ENCODE data around the gene PNLIPRP3.

Gene PNLIPRP3

GRCh38 chr10:116451711-116452337, 24.2 kb downstream of the PNLIPRP3 start:
- no peak for DNase-seq

- DNase-seq: no peak
Observed at GRCh38 chr10:116452338-116452720, 24.7 kb downstream of the PNLIPRP3 start.

GRCh38 chr10:116457488-116457887, 29.8 kb downstream of the PNLIPRP3 start:
- DNase-seq: no peak

DNA sequence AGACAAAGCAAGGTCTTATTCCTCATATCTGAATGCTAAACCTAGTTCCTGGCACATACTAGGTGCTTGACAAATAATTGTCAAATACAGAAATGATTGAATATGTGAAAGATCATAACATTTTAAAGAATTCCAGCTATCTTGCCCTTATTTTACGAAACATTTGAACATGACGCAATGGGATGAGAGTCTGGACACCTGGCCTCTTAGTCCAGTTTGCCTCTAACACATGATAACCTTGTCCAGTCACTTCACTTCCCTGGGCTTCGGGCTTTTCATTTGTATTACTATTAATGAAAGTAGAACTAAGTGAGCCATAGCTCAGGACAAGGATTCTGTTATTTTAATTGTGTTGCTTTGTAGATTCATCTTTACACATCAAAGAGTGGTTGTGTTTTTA, 32.6 kb downstream of the PNLIPRP3 start:
- DNase-seq: no peak

DNA sequence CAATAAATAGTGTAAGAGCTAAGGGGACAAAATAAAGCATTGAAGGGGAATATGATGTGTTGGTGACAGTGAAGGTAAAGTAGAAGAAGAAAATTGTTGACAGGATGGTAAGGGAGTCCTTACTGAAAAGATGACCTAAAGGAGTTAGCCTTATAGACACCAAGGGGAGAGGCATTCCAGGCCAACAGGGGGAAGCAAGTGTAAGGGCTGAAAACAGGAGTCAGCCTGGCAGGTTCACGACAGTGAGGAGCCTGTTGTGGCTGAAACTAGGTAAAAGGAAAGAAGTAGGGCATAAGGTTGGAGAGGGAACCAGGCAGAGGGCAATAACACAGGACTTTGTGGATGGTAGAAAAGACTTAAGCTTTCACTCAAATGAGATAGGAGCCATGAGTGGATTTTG, 34.0 kb downstream of the PNLIPRP3 start:
- no peak for DNase-seq

DNA sequence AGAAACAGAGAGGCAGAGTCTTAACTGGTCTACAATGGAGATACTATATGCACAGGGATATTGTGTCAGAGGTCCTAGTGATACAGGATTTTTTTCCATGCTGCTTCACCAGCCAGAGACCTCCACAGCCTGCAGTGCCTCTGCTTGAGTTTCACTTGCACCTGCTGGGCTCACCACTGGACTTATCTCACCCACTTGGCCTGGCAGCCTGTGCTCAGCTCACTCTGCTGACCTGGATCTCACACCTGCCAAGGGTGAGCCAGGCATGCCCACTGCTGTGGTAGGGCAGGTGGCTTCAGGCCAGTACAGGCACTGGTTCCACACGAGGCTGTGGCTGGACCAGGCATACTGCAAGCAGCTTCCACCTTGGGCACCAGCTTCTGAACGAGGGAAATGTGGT, 36.6 kb downstream of the PNLIPRP3 start:
- DNase-seq: no peak

GRCh38 chr10:116465546-116465945, 37.9 kb downstream of the PNLIPRP3 start:
- no peak for DNase-seq

DNA sequence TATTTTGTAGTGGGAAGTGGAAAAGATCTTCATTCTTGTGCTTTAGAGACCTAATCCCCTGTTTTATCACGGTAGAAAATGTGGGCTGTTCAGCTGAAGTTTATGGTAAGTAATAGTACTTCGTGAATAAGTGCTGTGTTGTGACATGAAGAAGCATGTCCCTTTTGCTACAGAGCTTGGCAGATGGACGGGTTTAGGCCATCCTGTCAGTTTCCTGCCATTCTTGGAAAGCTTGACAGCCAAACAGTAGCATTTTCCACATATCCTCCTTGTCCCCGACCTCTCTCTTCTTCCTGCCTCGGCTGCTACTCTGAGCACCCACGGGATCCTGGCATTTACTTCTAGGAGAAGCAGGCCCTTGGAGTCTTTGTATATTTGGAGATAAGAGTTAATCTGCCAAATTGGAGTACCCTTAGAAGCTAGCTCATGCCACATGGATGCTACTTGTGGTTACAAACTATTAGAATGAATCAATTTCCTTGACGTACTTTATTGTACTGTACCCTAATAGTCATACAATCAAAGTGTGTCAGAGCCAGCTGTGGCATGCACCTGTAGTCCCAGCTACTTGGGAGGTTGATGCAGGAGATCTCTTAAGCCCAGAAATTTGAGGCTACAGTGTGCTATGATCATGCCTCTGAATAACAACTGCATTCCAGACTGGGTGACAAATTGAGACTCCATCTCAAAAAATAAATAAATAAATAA, 39.2 kb downstream of the PNLIPRP3 start:
- DNase-seq: no peak

GRCh38 chr10:116469437-116469836, 41.8 kb downstream of the PNLIPRP3 start:
- no peak for DNase-seq

DNA sequence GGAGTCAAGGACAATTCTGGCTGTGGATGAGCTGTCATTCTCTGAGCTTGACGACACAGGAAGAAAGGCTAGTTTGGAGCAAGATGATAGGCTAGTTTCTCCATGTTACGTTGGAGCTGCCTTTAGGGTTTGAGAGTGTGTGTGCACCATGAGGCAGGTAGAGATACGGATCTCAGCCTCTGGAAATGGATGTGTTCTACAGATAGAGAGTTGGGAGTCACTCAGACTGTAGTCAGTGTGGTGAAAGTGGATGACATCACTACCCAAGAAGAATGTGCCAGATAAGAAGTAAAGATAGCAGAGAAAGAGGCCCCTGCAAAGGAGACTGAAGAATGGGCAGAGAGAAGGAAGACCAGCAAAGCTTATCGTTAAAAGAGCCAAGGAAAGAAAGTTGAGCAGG, 42.4 kb downstream of the PNLIPRP3 start:
- DNase-seq: no peak

- no peak for DNase-seq
Observed at GRCh38 chr10:116470768-116471415, 43.2 kb downstream of the PNLIPRP3 start.

DNA sequence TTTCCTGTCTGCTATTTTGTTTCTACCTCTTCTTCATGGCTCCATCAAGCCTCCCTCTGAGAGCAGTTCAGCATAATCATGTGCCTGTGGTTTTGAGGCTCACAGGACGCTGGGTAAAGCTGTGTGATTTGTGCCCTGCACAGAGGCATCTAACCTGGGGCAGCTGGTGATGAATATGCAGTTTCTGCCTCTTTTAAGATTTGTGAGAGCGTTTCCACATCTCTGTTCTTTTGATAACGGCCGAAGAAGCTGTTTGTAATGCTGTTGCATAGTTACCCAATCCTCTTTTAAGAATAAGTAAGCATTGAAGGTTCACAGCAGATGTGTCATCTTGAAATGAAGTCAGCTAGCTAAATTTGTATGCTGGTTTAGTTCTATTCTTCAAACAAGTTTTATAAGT, 45.2 kb downstream of the PNLIPRP3 start:
- peak in 1 of 5 experiments; percentile 7 for DNase-seq

- DNase-seq: no peak
Observed at GRCh38 chr10:116475866-116476265, 48.2 kb downstream of the PNLIPRP3 start.

- no peak for DNase-seq
Observed at GRCh38 chr10:116476461-116476860, 48.8 kb downstream of the PNLIPRP3 start.

GRCh38 chr10:116477986-116478664, 50.5 kb downstream of the PNLIPRP3 start:
- no peak for DNase-seq

- no peak for DNase-seq
Observed at GRCh38 chr10:116486770-116487448, 59.3 kb downstream of the PNLIPRP3 start.

GRCh38 chr10:116487522-116488430, 60.1 kb downstream of the PNLIPRP3 start:
- DNase-seq: no peak

DNA sequence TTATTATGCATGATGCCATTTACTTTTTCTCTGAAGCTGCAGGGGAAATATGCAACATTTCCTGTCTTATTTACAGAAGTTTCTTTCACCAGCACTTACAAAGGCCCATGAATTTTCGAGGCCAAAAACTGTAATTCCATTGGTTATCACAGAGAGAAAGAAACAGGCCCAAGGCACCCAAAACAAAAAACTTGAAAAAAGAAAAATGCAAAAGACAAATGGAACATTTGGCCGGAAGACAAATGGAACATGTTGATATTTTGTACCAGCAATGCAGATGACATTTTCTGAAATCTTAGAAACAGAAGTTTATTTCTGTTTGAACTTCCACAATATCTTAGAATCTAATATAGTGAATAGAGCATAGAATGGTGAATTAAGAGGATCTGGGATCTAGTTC, 61.8 kb downstream of the PNLIPRP3 start:
- no peak for DNase-seq

DNA sequence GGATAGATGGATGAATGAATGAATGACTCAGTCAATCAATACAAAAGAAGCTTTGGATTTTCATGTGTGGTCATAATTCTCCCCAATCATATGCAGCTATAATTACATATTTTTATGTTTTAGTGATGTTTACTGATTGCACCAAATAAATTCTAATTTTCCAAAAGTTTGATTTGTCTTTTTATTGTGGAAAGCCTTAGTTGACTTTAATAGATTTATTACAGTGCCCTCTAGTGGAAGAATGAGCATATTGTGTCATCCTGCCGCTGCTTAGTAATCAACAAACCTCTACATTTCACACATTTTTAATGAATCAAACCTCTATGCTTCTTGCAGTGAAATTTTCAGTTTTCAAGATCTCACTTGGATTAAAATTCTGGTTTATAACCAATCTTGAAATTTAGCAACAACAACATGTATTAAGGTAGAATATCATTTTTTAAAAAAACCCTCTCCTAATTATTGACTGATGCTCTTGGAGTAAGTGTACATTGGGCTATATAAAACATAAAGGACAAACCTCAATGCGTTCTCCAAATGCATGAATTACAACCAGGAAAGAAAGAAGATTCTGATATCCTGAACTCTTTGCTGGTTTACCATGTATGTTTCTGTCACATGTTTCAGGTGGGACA, 62.5 kb downstream of the PNLIPRP3 start:
- no peak for DNase-seq

DNA sequence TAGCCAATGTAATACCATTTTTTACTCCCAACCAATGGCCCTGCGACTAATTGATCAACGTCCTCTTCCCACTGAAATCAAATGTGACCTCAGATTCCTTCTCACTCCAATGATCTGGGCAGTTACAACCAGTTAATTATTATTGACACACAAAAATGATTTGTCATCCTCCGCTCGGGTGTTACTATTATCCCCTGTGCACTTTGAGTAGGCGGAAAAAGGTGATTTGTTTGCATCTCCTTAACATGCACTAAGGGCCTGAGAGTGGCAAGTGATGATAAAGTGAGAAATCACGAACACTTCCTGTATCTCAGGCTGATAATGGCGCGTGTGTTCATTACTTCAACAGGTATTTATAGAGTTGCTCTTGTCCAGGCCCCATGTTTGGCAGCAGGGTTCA, 77.1 kb downstream of the PNLIPRP3 start:
- DNase-seq: no peak

- no peak for DNase-seq
Observed at GRCh38 chr10:116510565-116510964, 82.9 kb downstream of the PNLIPRP3 start.

Data from T-helper 2 cell (primary cell).